GM23338 (cell line): ENCODE data around the gene ESM1.

ENCODE experiments used
- CREB1 ChIP-seq: fragments of 250-450 bp; sonication (Bioruptor Pico); IDR thresholded peaks from 2 replicates; pipeline ENCODE4 v1.5.0; 2020; ENCODE audit warnings: low read depth, mild to moderate bottlenecking, moderate library complexity
- CTCF ChIP-seq, 2 experiments: fragments of 200-600 bp in 1 of 2; sonication (generic) in 1 of 2; conservative IDR thresholded peaks; 2 replicates each; pipeline versions ENCODE4 v1.5.1 to v1.6.1; 2016 to 2017; ENCODE audit warnings: antibody characterized with exemption in 2 of 2, low read depth in 2 of 2, mild to moderate bottlenecking in 2 of 2, moderate library complexity in 1 of 2
- EZH2 ChIP-seq: fragments of 200-600 bp; sonication (generic); IDR thresholded peaks from one replicate; pipeline ENCODE4 v1.8.0; 2017; ENCODE audit warnings: antibody characterized with exemption, mild to moderate bottlenecking, low read depth; ENCODE audit not compliant: unreplicated experiment
- JUNB ChIP-seq: IDR thresholded peaks from one replicate; pipeline ENCODE4 v1.6.1; 2016; ENCODE audit warnings: antibody characterized with exemption; ENCODE audit not compliant: unreplicated experiment
- NANOG ChIP-seq: IDR thresholded peaks from 2 replicates; pipeline ENCODE4 v1.6.1; 2016; ENCODE audit warnings: antibody characterized with exemption, borderline replicate concordance
- POLR2AphosphoS5 ChIP-seq: IDR thresholded peaks from 2 replicates; pipeline ENCODE4 v1.6.1; 2016; ENCODE audit warnings: antibody characterized with exemption, low read depth

GRCh38 chr5:55004729-55005128, 19.3 kb upstream of the ESM1 start:
- TF ChIP-seq CTCF (conservative IDR thresholded peaks at IDR 0.05; ENCODE audit: low read depth in 2 of 2) (no peak), JUNB (no peak), CREB1 (no peak), NANOG (no peak), POLR2AphosphoS5 (no peak), EZH2 (no peak)
